Omental fat pad (tissue), 4 donors: ENCODE data around the gene MED1. TPM values are rescaled to one million over a fixed set of nuclear protein-coding genes. Genes with fewer than 3 reads are reported as not detected.
"Not testable (repeated sequence)": the region's sequence is repeated elsewhere in the genome, so short reads cannot be mapped to it uniquely, and the experiment has no call there.

ENCODE experiments used
- ATAC-seq: fragments of 150-250 bp; one replicate; pipeline ENCODE4 v1.9.1; 2016; ENCODE audit warnings: mild to moderate bottlenecking, moderate library complexity; ENCODE audit not compliant: low FRiP score
- DNase-seq: peaks from one replicate; pipeline ENCODE4 v3.0.0-alpha.2; 2019; ENCODE audit warnings: low spot score
- CTCF ChIP-seq, 3 donors: fragments of 450-650 bp; IDR thresholded peaks; one replicate each; pipeline ENCODE4 v1.5.1; 2016 to 2017; ENCODE audit warnings: antibody characterized with exemption in 3 of 3, mild to moderate bottlenecking in 3 of 3, moderate library complexity in 2 of 3
- total RNA-seq, 4 donors: library from RNA; depleted of rRNA; stranded (reverse); fragments of >200 nt; gene quantifications; one replicate each; pipeline ENCODE4 v1.1.0, GENCODE V29; 2016

The MED1 gene
- total RNA-seq: 10 to 100 TPM; 21.4 to 34.0 (median 29.0) TPM

GRCh38 chr17:39450847-39451581, at the start of gene MED1:
Gene MED1 (minus strand): TSS chr17:39451263. CDS start chr17:39451062, 201 bp downstream.
- no peak for TF ChIP-seq CTCF (IDR thresholded peaks at IDR 0.05)
- ATAC-seq (peak; percentile 95), DNase-seq (peak; percentile 81)

GRCh38 chr17:39496921-39497320, 45.9 kb upstream of the MED1 start:
- not testable (repeated sequence) for ATAC-seq, DNase-seq

DNA sequence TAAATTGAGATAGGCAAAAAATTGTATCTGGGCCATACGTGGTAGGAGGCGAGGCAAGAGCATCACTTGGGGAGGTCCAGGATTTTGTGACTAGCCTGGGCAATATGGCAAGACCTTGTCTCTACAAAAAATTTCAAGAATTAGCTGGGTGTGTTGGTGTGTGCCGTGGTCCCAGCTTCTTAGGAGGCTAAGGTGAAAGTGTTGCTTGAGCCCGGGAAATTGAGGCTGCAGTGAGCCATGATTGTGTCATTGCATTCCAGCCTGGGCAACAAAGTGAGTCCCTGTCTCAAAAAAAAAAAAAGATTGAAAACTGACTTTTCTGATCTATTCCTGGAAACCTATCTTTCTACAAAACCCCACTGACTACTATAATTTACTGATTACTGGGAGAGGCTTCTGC, 36.9 kb upstream of the MED1 start:
- no peak for DNase-seq
- TF ChIP-seq CTCF (IDR thresholded peaks at IDR 0.05): no peak
- ATAC-seq: no peak

GRCh38 chr17:39487490-39487889, 36.4 kb upstream of the MED1 start:
- not testable (repeated sequence) for DNase-seq, ATAC-seq

DNA sequence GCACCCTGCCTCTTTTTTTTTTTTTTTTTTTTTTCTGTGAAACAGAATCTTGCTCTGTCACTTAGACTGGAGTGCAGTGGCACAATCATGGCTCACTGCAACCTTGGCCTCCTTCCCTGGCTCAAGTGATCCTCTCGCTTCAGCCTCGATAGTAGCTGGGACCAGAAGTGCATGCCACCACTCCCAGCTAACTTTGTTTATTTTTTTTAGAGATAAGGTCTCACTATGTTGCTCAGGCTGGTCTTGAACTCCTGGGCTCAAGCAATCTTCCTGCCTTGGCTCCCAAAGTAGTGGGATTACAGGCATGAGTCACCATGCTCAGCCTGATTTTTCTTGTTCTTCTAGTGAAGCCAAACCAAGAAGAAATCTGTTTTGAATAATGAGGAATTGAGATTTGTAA, 35.2 kb upstream of the MED1 start:
- ATAC-seq: no peak
- TF ChIP-seq CTCF (IDR thresholded peaks at IDR 0.05): no peak

DNA sequence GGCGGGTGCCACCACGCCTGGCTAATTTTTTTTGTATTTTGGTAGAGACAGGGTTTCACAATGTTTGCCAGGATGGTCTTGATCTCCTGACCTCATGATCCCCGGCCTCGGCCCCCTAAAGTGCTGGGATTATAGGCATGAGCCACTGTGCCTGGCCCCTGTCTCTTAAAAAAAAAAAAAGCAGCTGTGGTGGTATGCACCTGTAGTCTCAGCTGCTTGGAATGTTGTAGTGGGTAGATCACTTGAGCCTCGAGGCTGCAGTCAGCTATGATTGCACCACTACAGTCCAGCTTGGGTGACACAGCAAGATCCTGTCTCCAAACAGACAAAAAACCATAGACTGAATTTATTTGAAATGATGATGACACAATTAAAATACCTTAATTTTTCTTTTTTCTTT, 34.5 kb upstream of the MED1 start:
- ATAC-seq (no peak), DNase-seq (no peak)
- TF ChIP-seq CTCF (IDR thresholded peaks at IDR 0.05): no peak

More for the DNA sequence above, 35.2 kb upstream of the MED1 start:
- DNase-seq: no peak

- no peak for DNase-seq
- no peak for ATAC-seq
- TF ChIP-seq CTCF (IDR thresholded peaks at IDR 0.05): no peak
These were observed 33.1 kb upstream of the MED1 start for GRCh38 chr17:39484178-39484577.

- DNase-seq (no peak), ATAC-seq (no peak)
- no peak for TF ChIP-seq CTCF (IDR thresholded peaks at IDR 0.05)
These were observed 32.4 kb upstream of the MED1 start for GRCh38 chr17:39483506-39483905.

DNA sequence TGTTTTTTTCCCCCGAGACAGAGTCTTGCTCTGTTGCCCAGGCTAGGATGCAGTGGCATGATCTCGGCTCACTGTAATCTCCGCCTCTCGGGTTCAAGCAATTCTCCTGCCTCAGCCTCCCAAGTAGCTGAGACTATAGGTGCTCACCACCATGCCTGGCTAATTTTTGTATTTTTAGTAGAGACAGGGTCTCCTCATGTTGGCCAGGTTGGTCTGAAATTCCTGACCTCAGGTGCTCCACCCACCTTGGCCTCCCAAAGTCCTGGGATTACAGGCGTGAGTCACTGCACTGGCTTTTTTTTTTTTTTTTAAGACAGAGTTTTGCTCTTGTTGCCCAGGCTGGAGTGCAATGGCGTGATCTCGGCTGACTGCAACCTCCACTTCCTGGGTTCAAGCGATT, 28.6 kb upstream of the MED1 start:
- not testable (repeated sequence) for DNase-seq, ATAC-seq
